ENCODE data around the gene AZIN2.
A peak's percentile ranks its signal among the peaks of the same experiment; 100 is the strongest.

The AZIN2 gene

DNA sequence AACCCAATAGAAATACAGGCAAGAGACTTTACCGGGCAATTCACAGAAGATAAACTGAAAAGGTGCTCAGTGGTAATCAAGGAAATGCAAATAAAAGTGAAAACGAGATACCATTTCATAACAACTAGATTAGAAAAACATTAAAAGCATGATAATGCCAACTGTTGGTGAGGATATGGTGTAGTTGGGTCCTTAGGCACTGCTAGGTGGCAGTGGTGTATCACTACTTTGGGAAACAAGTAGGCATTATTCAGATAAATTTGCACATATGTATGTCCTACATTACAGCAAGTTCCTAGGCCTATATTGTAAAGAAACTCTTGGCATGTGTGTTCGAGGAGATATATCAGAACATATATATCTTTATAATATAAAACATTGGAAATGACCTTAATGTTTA is 31.0 kb downstream of the AZIN2 start:
- H3K27me3 ChIP-seq (ENCODE audit: insufficient read depth, poor library complexity, severe bottlenecking): no peaks in the 10 kb centered on the region
- H3K9me3 ChIP-seq (ENCODE audit: severe bottlenecking): no peaks in the 10 kb centered on the region
- H3K4me3 ChIP-seq (ENCODE audit: severe bottlenecking): no peak overlapping the region
- peak; percentile 73 for TF ChIP-seq CTCF (IDR thresholded peaks at IDR 0.05; ENCODE audit: poor library complexity, severe bottlenecking)
- ATAC-seq (ENCODE audit: low read depth): peak; percentile 59; the same call in 1 of the 3 replicates
- no peak overlapping the region for H3K27ac ChIP-seq (ENCODE audit: poor library complexity, severe bottlenecking)
- DNase-seq (ENCODE audit: low spot score): no peak
- no peaks in the 10 kb centered on the region for H3K36me3 ChIP-seq (ENCODE audit: low read depth)
- H3K4me1 ChIP-seq (ENCODE audit: insufficient read depth, poor library complexity, severe bottlenecking): no peaks in the 10 kb centered on the region

DNA sequence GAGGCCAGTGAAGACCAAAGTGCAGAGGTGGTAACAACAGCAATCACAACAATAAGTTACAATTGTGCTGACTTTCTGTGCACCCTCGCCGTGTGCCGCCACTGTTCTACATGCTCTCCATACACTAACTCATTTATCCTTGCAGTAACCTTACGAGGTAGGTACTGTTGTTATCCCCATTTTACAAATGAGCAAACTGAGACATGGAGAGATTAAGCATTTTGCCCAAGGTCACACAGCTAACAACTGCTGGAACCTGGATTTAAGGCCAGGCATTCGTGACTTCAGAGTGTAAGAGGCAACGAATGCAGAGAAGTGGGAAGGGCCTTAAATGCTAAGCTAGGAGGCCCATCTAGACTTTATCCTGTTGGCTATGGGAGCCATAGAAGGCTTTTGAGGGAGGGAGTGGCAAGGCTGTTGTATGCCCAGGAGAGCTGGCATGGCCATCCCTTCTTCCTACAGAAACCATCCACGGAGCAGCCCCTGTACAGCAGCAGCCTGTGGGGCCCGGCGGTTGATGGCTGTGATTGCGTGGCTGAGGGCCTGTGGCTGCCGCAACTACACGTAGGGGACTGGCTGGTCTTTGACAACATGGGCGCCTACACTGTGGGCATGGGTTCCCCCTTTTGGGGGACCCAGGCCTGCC is 36.6 kb downstream of the AZIN2 start:
- Histone ChIP-seq H3K4me1 (ENCODE audit: insufficient read depth, poor library complexity, severe bottlenecking) (peaks cover 7% of the 10 kb centered on the region), H3K4me3 (ENCODE audit: severe bottlenecking) (no peak overlapping the region), H3K36me3 (ENCODE audit: low read depth) (no peaks in the 10 kb centered on the region), H3K9me3 (ENCODE audit: severe bottlenecking) (no peaks in the 10 kb centered on the region), H3K27ac (ENCODE audit: poor library complexity, severe bottlenecking) (no peak overlapping the region), H3K27me3 (ENCODE audit: insufficient read depth, poor library complexity, severe bottlenecking) (no peaks in the 10 kb centered on the region)
- DNase-seq (ENCODE audit: low spot score) (no peak), ATAC-seq (ENCODE audit: low read depth) (no peak)
- TF ChIP-seq CTCF (IDR thresholded peaks at IDR 0.05; ENCODE audit: poor library complexity, severe bottlenecking): no peak

DNA sequence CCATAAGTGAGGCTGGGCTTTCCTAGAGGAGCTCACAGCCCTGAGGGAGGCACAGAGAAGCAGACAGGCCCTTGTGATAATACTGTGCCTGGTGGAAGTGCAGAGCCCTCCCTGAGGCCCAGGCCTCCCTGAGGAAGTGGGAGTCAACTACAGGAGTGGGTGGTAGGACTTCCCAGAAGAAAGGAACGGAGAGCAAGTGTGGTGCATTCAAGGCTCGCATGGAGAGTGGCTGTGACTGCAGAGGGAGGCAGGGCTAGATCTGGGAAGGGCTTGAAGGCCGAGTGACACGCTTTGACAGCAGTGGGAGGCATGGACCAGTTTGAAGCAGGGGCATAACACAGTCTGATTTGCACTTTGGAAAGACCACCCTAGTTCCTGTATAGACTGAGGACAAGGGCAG is 37.3 kb downstream of the AZIN2 start:
- Histone ChIP-seq H3K4me3 (ENCODE audit: severe bottlenecking) (no peak overlapping the region), H3K4me1 (ENCODE audit: insufficient read depth, poor library complexity, severe bottlenecking) (peaks cover 7% of the 10 kb centered on the region), H3K27me3 (ENCODE audit: insufficient read depth, poor library complexity, severe bottlenecking) (no peaks in the 10 kb centered on the region), H3K9me3 (ENCODE audit: severe bottlenecking) (no peaks in the 10 kb centered on the region), H3K36me3 (ENCODE audit: low read depth) (no peaks in the 10 kb centered on the region), H3K27ac (ENCODE audit: poor library complexity, severe bottlenecking) (no peak overlapping the region)
- DNase-seq (ENCODE audit: low spot score) (no peak), ATAC-seq (ENCODE audit: low read depth) (no peak)
- TF ChIP-seq CTCF (IDR thresholded peaks at IDR 0.05; ENCODE audit: poor library complexity, severe bottlenecking): no peak

DNA sequence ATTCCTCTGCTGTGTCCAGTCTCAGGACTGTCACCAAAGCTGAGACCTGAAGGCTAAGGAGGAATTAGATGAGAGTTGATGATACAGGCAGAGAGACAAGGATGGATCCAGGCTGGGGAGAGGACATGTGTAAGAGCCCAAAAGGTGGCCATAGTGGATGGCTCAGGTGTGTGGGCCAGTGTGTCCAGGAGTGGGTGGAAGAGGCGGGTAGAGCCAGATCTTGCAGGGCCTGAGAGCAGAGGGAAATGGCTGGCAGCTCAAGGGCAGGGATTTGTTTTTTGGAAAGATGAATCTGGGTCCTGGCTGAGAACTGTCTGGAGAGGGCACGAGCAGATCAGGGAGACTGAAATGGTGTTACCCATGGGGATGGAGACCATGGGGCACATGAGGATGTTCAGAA is 38.1 kb downstream of the AZIN2 start:
- ATAC-seq (ENCODE audit: low read depth): no peak
- H3K4me3 ChIP-seq (ENCODE audit: severe bottlenecking): no peak overlapping the region
- no peak overlapping the region for H3K27ac ChIP-seq (ENCODE audit: poor library complexity, severe bottlenecking)
- no peaks in the 10 kb centered on the region for H3K27me3 ChIP-seq (ENCODE audit: insufficient read depth, poor library complexity, severe bottlenecking)
- no peak for TF ChIP-seq CTCF (IDR thresholded peaks at IDR 0.05; ENCODE audit: poor library complexity, severe bottlenecking)
- H3K4me1 ChIP-seq (ENCODE audit: insufficient read depth, poor library complexity, severe bottlenecking): peaks cover 7% of the 10 kb centered on the region
- H3K36me3 ChIP-seq (ENCODE audit: low read depth): no peaks in the 10 kb centered on the region
- no peak for DNase-seq (ENCODE audit: low spot score)
- no peaks in the 10 kb centered on the region for H3K9me3 ChIP-seq (ENCODE audit: severe bottlenecking)

- Histone ChIP-seq H3K4me3 (ENCODE audit: severe bottlenecking) (no peak overlapping the region), H3K36me3 (ENCODE audit: low read depth) (peaks cover 1% of the 10 kb centered on the region), H3K27me3 (ENCODE audit: insufficient read depth, poor library complexity, severe bottlenecking) (no peaks in the 10 kb centered on the region), H3K27ac (ENCODE audit: poor library complexity, severe bottlenecking) (no peak overlapping the region), H3K9me3 (ENCODE audit: severe bottlenecking) (no peaks in the 10 kb centered on the region), H3K4me1 (ENCODE audit: insufficient read depth, poor library complexity, severe bottlenecking) (peaks cover 7% of the 10 kb centered on the region)
- no peak for DNase-seq (ENCODE audit: low spot score)
- no peak; the same call in 2 of the 3 replicates for ATAC-seq (ENCODE audit: low read depth)
- no peak for TF ChIP-seq CTCF (IDR thresholded peaks at IDR 0.05; ENCODE audit: poor library complexity, severe bottlenecking)
Observed at GRCh38 chr1:33119532-33120217, 38.7 kb downstream of the AZIN2 start.

All from RWPE2 (cell line).